Body of pancreas (tissue), 4 donors: ENCODE data around the gene C14orf93. TPM values are rescaled to one million over a fixed set of nuclear protein-coding genes. Genes with fewer than 3 reads are reported as not detected.

Experiments used
- ATAC-seq: fragments of 150-250 bp; one replicate; pipeline ENCODE4 v1.9.1; 2016
- DNase-seq, 4 donors: peaks; one replicate each; pipeline ENCODE4 v3.0.0-alpha.2; 2019
- H3K27ac ChIP-seq, 4 donors: fragments of 200-600 bp; sonication (generic); 1 replicate in 3 of 4; 2 replicates in 1 of 4; pipeline versions ENCODE4 v1.5.1 to v1.6.1; 2016 to 2019; ENCODE audit warnings: mild to moderate bottlenecking in 1 of 4, mixed read lengths in 1 of 4, moderate library complexity in 1 of 4
- H3K27me3 ChIP-seq, 2 donors: fragments of 200-600 bp; sonication (generic); one replicate each; pipeline ENCODE4 v1.6.0; 2016; ENCODE audit warnings: mild to moderate bottlenecking in 1 of 2
- H3K36me3 ChIP-seq, 2 donors: fragments of 200-600 bp; sonication (generic); replicated peaks in 1 of 2; 2 replicates each; pipeline ENCODE4 v1.5.1; 2016; ENCODE audit warnings: low read depth in 2 of 2; ENCODE audit not compliant: insufficient read depth in 1 of 2
- H3K4me1 ChIP-seq: fragments of 200-600 bp; sonication (generic); one replicate; pipeline ENCODE4 v1.6.0; 2016
- H3K4me3 ChIP-seq, 2 donors: fragments of 200-600 bp; sonication (generic); 1 replicate in 1 of 2; 2 replicates in 1 of 2; pipeline ENCODE4 v1.5.1; 2016 to 2019
- H3K9me3 ChIP-seq, 3 donors: fragments of 200-600 bp; sonication (generic); 1 replicate in 2 of 3; 2 replicates in 1 of 3; pipeline ENCODE4 v1.5.1; 2016
- POLR2A ChIP-seq, 3 donors: fragments of 450-650 bp; IDR thresholded peaks; one replicate each; pipeline ENCODE4 v1.6.1; 2016; ENCODE audit warnings: antibody characterized with exemption in 3 of 3, mild to moderate bottlenecking in 2 of 3
- WGBS, 2 donors: methylation state at CpG; one replicate each; pipeline ENCODE4 v1.1.5; 2017; 5-methylcytosine and 5-hydroxymethylcytosine counted together
- intact Hi-C: fragments of 100-400 bp; cut with DNase I; formaldehyde crosslinking; loops from one replicate; pipeline ENCODE4 v1.15.1; 2023
- total RNA-seq, 2 donors: library from RNA; depleted of rRNA; stranded (reverse); fragments of >200 nt; gene quantifications; one replicate each; pipeline ENCODE4 v1.1.0, GENCODE V29; 2016
- TF ChIP-seq, protein P1 (sequence below), 7 experiments: fragments of 450-650 bp in 4 of 7; fragments of 200-600 bp in 3 of 7; sonication (generic) in 3 of 7; IDR thresholded peaks; one replicate each; pipeline ENCODE4 v1.5.1; 2016 to 2019; ENCODE audit warnings: antibody characterized with exemption in 7 of 7

The C14orf93 gene
- total RNA-seq, 2 donors from 2014 or later: 4.0 to 11.2 TPM

GRCh38 chr14:22993517-22993916 is 16.4 kb downstream of the C14orf93 start:
- Histone ChIP-seq H3K36me3 (no peaks in the 10 kb centered on the region), H3K4me1 (peaks cover 5% of the 10 kb centered on the region), H3K27ac (no peak overlapping the region), H3K27me3 (no peaks in the 10 kb centered on the region), H3K4me3 (no peak overlapping the region), H3K9me3 (no peaks in the 10 kb centered on the region)
- ATAC-seq (no peak), DNase-seq (no peak)
- TF ChIP-seq, protein P1, sequence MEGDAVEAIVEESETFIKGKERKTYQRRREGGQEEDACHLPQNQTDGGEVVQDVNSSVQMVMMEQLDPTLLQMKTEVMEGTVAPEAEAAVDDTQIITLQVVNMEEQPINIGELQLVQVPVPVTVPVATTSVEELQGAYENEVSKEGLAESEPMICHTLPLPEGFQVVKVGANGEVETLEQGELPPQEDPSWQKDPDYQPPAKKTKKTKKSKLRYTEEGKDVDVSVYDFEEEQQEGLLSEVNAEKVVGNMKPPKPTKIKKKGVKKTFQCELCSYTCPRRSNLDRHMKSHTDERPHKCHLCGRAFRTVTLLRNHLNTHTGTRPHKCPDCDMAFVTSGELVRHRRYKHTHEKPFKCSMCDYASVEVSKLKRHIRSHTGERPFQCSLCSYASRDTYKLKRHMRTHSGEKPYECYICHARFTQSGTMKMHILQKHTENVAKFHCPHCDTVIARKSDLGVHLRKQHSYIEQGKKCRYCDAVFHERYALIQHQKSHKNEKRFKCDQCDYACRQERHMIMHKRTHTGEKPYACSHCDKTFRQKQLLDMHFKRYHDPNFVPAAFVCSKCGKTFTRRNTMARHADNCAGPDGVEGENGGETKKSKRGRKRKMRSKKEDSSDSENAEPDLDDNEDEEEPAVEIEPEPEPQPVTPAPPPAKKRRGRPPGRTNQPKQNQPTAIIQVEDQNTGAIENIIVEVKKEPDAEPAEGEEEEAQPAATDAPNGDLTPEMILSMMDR (IDR thresholded peaks at IDR 0.05): no peak
- TF ChIP-seq POLR2A (IDR thresholded peaks at IDR 0.05): no peak
- intact Hi-C loops: no loop called here

DNA sequence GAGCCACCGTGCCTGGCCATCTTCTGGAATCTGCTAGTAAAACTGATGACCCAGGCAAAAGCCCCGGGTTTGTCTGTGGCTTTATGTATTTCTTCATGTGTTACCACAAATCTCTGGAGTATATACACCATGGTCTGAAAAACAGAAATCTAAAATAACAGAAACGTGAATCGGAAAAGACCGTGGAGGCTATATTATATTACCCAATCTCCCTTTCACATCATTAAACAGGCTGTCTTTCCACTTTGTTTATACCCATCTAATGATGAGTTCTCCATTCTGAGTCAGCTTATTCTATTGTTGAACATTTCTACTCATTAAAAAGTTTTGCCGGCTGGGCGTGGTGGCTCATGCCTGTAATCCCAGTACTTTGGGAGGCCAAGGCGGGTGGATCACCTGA is 18.1 kb downstream of the C14orf93 start:
- DNase-seq: no peak
- WGBS, 2 donors: 89 to 91% methylated on average over 8 of the region's 8 CpGs
- TF ChIP-seq, protein P1 (IDR thresholded peaks at IDR 0.05): no peak
- no peak for TF ChIP-seq POLR2A (IDR thresholded peaks at IDR 0.05)
- no peaks in the 10 kb centered on the region for H3K9me3 ChIP-seq
- H3K27ac ChIP-seq: no peak overlapping the region
- H3K4me3 ChIP-seq: no peak overlapping the region
- H3K27me3 ChIP-seq: no peaks in the 10 kb centered on the region
- no peak for ATAC-seq
- H3K36me3 ChIP-seq: no peaks in the 10 kb centered on the region
- H3K4me1 ChIP-seq: peaks cover 5% of the 10 kb centered on the region
- intact Hi-C loops: no loop called here

DNA sequence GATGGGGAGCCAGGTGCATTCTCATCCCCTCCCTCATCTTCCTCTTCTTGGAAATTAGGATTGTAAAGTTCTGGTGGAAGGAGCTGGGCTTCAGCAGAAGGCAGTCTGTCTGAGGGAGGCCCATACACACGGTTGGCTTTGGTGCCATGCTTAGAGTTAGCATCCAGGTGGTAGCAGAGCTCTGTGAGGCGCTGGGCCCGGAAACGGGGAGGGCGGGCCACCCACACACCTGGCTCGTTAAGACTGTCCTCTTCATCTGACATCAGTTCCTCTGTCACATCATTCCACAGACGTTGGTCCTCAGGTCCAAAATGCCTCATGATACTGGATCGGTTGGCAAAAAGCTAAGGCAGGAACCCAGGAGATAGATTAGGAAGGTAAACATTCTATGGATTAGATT is 22.7 kb downstream of the C14orf93 start:
- peaks cover 9% of the 10 kb centered on the region for H3K4me1 ChIP-seq
- no peaks in the 10 kb centered on the region for H3K36me3 ChIP-seq
- no peak overlapping the region for H3K4me3 ChIP-seq
- DNase-seq (no peak), ATAC-seq (no peak)
- H3K27ac ChIP-seq: no peak overlapping the region
- intact Hi-C loops: loop anchor here (5.0 kb wide), 1 partner anchor 70 kb away; the partner anchor contains the start of gene CDH24
- no peaks in the 10 kb centered on the region for H3K9me3 ChIP-seq
- H3K27me3 ChIP-seq: no peaks in the 10 kb centered on the region
- 72 to 81% methylated on average over 8 of the region's 8 CpGs for WGBS, 2 donors
- TF ChIP-seq, protein P1 (IDR thresholded peaks at IDR 0.05): no peak
- TF ChIP-seq POLR2A (IDR thresholded peaks at IDR 0.05): no peak

- Histone ChIP-seq H3K4me3 (no peak overlapping the region), H3K4me1 (peaks cover 16% of the 10 kb centered on the region), H3K9me3 (no peaks in the 10 kb centered on the region), H3K36me3 (no peaks in the 10 kb centered on the region), H3K27me3 (no peaks in the 10 kb centered on the region), H3K27ac (no peak overlapping the region)
- WGBS, 2 donors: 19 to 23% methylated on average over 5 of the region's 5 CpGs
- intact Hi-C loops: loop anchor here (5.0 kb wide), 1 partner anchor 71 kb away; the partner anchor contains the start of gene CDH24
- TF ChIP-seq, protein P1 (IDR thresholded peaks at IDR 0.05): peak; percentile 88 to 95 (median 89)
- no peak for TF ChIP-seq POLR2A (IDR thresholded peaks at IDR 0.05)
- DNase-seq: peak; percentile 91 to 94 (median 92)
- peak; percentile 59 for ATAC-seq
Observed at GRCh38 chr14:22986508-22987054, 23.4 kb downstream of the C14orf93 start.

- H3K4me1 ChIP-seq: peaks cover 22% of the 10 kb centered on the region
- DNase-seq: no peak
- H3K9me3 ChIP-seq: no peaks in the 10 kb centered on the region
- intact Hi-C loops: loop anchor here (5.0 kb wide), 1 partner anchor 71 kb away; the partner anchor contains the start of gene CDH24
- no peak for ATAC-seq
- no peak overlapping the region for H3K4me3 ChIP-seq
- no peaks in the 10 kb centered on the region for H3K27me3 ChIP-seq
- H3K36me3 ChIP-seq: no peaks in the 10 kb centered on the region
- no peak for TF ChIP-seq POLR2A (IDR thresholded peaks at IDR 0.05)
- TF ChIP-seq, protein P1 (IDR thresholded peaks at IDR 0.05): no peak
- WGBS, 2 donors: 29 to 41% methylated on average over 2 of the region's 2 CpGs
- H3K27ac ChIP-seq: no peak overlapping the region
Observed at GRCh38 chr14:22985894-22986507, 23.9 kb downstream of the C14orf93 start.
